M059J (cell line): ENCODE measurements around the gene C4A. TPM values are rescaled to one million over a fixed set of nuclear protein-coding genes. Genes with fewer than 3 reads are reported as not detected.
"Not testable (repeated sequence)": the region's sequence is repeated elsewhere in the genome, so short reads cannot be mapped to it uniquely, and the experiment has no call there.

Experiments used
- DNase-seq: peaks from one replicate; pipeline ENCODE4 v3.0.0-alpha.2; 2012; ENCODE audit warnings: low read depth
- total RNA-seq: library from RNA; depleted of rRNA; stranded (reverse); fragments of >200 nt; shearing (Covaris generic); gene quantifications from 2 replicates; pipeline ENCODE4 v1.2.3, GENCODE V29; 2014; rRNA removed

Gene C4A
- total RNA-seq: 4.1 and 5.6 TPM in 2 replicates

DNA sequence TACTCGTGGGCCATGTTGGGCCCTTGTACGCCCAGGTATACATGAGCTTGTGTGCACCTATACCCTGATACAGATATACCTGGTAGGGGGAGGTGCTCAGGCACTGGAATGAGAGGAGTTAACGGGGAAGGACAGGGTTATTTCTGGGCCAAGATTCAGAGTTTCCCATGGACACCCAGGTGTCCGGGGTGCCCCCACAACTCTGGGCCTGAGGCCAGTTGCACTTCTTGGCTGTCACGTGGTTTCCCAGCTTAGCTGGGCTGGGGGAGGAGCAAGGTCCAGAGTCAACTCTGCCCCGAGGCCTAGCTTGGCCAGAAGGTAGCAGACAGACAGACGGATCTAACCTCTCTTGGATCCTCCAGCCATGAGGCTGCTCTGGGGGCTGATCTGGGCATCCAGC, at the start of gene C4A:
Gene C4A (plus strand): TSS at position 314 of the 400 bp plus-strand sequence. CDS start 51 bp downstream, at position 365.
- DNase-seq: not testable (repeated sequence)

- DNase-seq: not testable (repeated sequence)
Measured at GRCh38 chr6:31932137-31932536, 49.7 kb upstream of the C4A start.

- DNase-seq: no peak
Measured at GRCh38 chr6:31933537-31933936, 48.3 kb upstream of the C4A start.

DNA sequence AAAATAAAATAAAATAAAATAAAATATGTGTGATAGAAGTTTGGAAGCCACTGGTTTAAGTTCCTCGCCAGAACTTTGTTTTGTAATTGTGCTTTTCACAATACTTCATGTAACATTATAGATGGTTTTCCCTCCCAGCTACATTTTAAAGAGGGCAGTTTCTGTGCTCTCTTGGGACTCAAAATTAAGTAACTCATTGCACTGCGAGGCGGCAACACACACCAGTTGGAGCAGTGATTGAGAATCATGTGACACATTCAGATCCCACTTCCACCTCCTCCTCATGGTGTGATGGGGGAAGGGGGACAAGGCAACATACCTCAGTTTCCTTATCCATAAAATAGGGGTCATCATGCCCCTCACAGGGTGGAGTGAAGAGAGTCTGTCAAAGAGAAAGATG, 46.8 kb upstream of the C4A start:
- DNase-seq: no peak

GRCh38 chr6:31935823-31936222, 46.0 kb upstream of the C4A start:
- DNase-seq: no peak

GRCh38 chr6:31940256-31940664, 41.6 kb upstream of the C4A start:
- DNase-seq: peak; percentile 67

- no peak for DNase-seq
Measured at GRCh38 chr6:31943742-31944141, 38.1 kb upstream of the C4A start.

GRCh38 chr6:31945154-31945506, 36.7 kb upstream of the C4A start:
- no peak for DNase-seq

DNA sequence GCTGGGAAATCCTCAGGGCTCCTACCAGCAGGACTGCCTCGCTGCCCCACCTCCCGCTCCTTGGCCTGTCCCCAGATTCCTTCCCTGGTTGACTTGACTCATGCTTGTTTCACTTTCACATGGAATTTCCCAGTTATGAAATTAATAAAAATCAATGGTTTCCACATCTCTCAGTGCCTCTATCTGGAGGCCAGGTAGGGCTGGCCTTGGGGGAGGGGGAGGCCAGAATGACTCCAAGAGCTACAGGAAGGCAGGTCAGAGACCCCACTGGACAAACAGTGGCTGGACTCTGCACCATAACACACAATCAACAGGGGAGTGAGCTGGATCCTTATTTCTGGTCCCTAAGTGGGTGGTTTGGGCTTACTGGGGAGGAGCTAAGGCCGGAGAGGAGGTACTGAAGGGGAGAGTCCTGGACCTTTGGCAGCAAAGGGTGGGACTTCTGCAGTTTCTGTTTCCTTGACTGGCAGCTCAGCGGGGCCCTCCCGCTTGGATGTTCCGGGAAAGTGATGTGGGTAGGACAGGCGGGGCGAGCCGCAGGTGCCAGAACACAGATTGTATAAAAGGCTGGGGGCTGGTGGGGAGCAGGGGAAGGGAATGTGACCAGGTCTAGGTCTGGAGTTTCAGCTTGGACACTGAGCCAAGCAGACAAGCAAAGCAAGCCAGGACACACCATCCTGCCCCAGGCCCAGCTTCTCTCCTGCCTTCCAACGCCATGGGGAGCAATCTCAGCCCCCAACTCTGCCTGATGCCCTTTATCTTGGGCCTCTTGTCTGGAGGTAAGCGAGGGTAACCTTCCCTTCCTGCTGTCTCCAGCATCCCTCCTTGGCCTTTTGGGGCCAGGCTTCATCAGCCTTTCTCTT, 36.1 kb upstream of the C4A start, which contains the start of gene CFB:
Gene CFB (plus strand): TSS at position 589 of the 863 bp plus-strand sequence. CDS start 127 bp downstream, at position 716.
- peak; percentile 95 for DNase-seq

GRCh38 chr6:31946370-31946885, 35.4 kb upstream of the C4A start:
- DNase-seq: no peak

GRCh38 chr6:31947070-31947675, 34.7 kb upstream of the C4A start:
- no peak for DNase-seq

DNA sequence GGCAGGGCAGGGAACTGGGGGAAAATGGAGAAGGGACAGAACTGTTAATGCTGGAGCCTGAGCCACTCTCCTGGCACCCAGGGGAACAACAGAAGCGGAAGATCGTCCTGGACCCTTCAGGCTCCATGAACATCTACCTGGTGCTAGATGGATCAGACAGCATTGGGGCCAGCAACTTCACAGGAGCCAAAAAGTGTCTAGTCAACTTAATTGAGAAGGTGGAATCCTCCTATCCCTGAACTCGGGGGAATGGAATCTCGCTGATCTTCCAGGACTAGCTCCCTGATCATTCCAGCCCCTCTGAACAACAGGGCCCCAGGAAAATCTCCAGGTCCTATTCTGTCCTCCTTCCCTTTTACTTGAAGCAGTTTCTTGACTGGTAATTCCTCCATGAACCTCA, 34.0 kb upstream of the C4A start:
- DNase-seq: no peak

DNA sequence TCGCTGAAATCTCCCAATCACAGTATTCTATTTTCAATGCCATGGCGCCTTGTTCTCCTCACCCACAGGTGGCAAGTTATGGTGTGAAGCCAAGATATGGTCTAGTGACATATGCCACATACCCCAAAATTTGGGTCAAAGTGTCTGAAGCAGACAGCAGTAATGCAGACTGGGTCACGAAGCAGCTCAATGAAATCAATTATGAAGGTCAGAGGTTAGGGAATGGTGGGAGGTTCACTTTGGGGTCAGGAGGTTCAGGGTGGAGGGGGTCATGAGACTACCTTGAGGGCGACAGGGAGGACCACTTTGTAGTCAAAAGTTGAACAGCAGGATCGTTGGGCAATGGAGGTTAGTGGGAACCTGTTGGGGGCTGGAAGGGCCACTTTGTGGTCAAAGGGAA, 33.6 kb upstream of the C4A start:
- no peak for DNase-seq

- peak; percentile 90 for DNase-seq
Measured at GRCh38 chr6:31948753-31949413, 33.0 kb upstream of the C4A start.

DNA sequence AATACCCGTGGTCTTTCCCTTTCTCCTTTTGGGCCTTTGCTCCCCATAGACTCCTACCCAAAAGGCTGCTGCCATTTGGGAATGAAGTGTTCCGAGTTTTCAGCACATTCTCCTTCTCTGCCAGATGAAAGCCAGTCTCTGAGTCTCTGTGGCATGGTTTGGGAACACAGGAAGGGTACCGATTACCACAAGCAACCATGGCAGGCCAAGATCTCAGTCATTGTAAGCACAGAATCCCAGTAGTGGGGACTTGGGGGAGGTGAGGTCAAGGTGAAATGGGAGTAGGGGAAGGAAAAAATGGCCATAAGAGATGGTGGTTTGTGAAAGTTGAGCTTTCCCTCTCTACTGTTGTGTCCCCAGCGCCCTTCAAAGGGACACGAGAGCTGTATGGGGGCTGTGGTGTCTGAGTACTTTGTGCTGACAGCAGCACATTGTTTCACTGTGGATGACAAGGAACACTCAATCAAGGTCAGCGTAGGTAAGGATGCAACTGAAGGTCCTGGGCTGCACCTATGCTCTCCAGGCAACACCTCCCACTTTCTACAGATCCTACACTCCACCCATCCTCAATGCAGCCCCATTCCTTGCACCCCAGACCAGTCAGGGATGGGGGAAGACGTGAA, 31.8 kb upstream of the C4A start:
- DNase-seq: no peak

- DNase-seq: peak; percentile 74
Measured at GRCh38 chr6:31952140-31952805, 29.6 kb upstream of the C4A start.

GRCh38 chr6:31952890-31953289, 29.0 kb upstream of the C4A start:
- DNase-seq: no peak

DNA sequence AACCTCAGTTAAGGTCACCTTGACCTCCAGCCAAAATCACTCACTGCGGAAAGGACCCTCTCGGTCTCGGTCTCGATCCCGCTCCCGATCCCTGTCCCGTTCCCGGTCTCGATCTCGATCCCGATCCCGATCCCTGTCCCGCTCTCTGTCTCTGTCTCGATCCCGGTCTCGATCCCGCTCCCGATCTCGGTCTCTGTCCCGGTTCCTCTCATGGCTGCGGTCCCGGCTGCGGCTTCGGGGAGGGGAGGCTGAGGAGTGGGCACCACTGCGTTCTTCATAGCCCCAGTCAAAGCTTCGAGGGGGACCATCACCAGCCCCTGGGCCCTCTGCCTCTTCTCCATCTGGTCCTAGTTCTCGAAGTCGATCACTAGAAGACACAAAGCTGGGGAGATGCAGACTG, 27.3 kb upstream of the C4A start:
- DNase-seq: no peak

- DNase-seq: no peak
Measured at GRCh38 chr6:31956796-31957195, 25.1 kb upstream of the C4A start.

DNA sequence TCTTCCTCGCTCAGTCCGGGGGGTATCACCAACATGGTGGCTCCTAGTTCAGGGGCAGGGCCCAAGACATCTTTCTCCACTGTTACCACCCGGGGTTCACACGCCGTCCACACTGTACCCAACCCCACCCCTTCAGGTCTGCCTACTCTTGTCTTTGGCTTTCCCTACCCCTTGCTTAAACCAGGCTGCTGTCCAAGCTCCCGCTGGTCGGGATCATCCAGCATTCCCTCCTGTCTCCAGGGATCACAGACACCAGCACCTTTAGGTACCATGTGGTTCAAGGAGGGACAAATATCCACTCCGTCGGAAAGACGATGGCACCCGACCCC, 23.5 kb upstream of the C4A start:
- no peak for DNase-seq
